PFSK-1 (cell line): ENCODE measurements around the gene PCP2.

Experiments used
- FOXP2 ChIP-seq: optimal IDR thresholded peaks from 2 replicates; pipeline ENCODE3; 2011; ENCODE audit warnings: borderline replicate concordance, control low read depth, inconsistent platforms; ENCODE audit not compliant: insufficient read depth; ENCODE audit errors: extremely low read length, extremely low read depth
- POLR2AphosphoS5 ChIP-seq: IDR thresholded peaks from 2 replicates; pipeline ENCODE4 v1.6.1; 2012; ENCODE audit warnings: low read depth, mild to moderate bottlenecking, control low read depth, low read length, moderate library complexity
- SIN3A ChIP-seq: IDR thresholded peaks from 2 replicates; pipeline ENCODE4 v1.6.1; 2012; ENCODE audit warnings: mild to moderate bottlenecking, low read length, moderate library complexity, borderline replicate concordance; ENCODE audit not compliant: insufficient read depth
- TAF1 ChIP-seq: IDR thresholded peaks from 2 replicates; pipeline ENCODE4 v1.6.1; 2012; ENCODE audit warnings: low read length, control low read depth, borderline replicate concordance; ENCODE audit not compliant: insufficient read depth
- TF ChIP-seq, protein P1 (sequence below), 2 experiments: IDR thresholded peaks; 2 replicates each; pipeline versions ENCODE4 v1.6.1 to v1.8.0; 2011 to 2012; ENCODE audit warnings: low read depth in 2 of 2, low read length in 2 of 2, control low read depth in 1 of 2, inconsistent platforms in 1 of 2, mild to moderate bottlenecking in 1 of 2, moderate library complexity in 1 of 2; ENCODE audit not compliant: insufficient read depth in 1 of 2

The PCP2 gene

GRCh38 chr19:7639863-7640348 lies 6.4 kb upstream of the PCP2 start:
- TF ChIP-seq, protein P1, sequence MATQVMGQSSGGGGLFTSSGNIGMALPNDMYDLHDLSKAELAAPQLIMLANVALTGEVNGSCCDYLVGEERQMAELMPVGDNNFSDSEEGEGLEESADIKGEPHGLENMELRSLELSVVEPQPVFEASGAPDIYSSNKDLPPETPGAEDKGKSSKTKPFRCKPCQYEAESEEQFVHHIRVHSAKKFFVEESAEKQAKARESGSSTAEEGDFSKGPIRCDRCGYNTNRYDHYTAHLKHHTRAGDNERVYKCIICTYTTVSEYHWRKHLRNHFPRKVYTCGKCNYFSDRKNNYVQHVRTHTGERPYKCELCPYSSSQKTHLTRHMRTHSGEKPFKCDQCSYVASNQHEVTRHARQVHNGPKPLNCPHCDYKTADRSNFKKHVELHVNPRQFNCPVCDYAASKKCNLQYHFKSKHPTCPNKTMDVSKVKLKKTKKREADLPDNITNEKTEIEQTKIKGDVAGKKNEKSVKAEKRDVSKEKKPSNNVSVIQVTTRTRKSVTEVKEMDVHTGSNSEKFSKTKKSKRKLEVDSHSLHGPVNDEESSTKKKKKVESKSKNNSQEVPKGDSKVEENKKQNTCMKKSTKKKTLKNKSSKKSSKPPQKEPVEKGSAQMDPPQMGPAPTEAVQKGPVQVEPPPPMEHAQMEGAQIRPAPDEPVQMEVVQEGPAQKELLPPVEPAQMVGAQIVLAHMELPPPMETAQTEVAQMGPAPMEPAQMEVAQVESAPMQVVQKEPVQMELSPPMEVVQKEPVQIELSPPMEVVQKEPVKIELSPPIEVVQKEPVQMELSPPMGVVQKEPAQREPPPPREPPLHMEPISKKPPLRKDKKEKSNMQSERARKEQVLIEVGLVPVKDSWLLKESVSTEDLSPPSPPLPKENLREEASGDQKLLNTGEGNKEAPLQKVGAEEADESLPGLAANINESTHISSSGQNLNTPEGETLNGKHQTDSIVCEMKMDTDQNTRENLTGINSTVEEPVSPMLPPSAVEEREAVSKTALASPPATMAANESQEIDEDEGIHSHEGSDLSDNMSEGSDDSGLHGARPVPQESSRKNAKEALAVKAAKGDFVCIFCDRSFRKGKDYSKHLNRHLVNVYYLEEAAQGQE (IDR thresholded peaks at IDR 0.05; ENCODE audit: insufficient read depth in 1 of 2, low read depth in 2 of 2, low read length in 2 of 2) = no peak
- TF ChIP-seq SIN3A = no peak
- no peak for TF ChIP-seq FOXP2
- no peak for TF ChIP-seq TAF1
- TF ChIP-seq POLR2AphosphoS5 = no peak

DNA sequence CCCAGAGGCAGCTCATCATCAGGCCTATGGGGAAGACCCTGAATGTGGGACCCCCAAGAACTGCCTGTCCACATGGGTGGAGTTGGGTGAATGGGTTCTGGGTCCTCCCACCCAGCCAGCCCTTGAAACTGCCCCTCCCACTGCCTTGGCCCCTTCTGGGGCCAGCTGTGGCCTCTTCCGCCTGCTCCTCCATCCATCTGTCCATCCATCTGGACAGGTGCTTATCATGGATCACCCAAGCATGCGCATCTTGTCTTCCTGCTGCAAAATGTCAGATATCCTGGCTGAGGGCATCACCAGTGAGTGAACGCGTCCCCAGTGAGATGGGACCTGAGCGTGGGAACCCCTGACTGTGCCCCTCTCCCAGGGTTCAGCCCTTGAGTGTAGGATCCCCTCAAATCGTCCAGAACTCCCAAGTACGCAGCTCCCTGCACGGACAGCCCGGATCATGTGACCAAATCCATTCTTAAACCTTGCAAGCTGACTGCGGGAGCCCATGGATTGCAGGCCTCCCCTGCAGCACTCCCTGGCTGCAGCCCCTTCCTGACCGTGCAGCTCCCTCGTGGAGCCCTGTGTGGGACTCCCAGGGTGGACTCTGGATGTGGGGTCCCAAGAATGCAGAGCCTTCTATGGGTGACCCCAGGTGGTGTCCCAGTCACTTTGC lies 5.4 kb upstream of the PCP2 start:
- no peak for TF ChIP-seq POLR2AphosphoS5
- no peak for TF ChIP-seq SIN3A
- TF ChIP-seq, protein P1 (IDR thresholded peaks at IDR 0.05; ENCODE audit: insufficient read depth in 1 of 2, low read depth in 2 of 2, low read length in 2 of 2) = no peak
- TF ChIP-seq TAF1 = no peak
- no peak for TF ChIP-seq FOXP2

GRCh38 chr19:7637374-7638256 lies 4.1 kb upstream of the PCP2 start:
- no peak for TF ChIP-seq SIN3A

- TF ChIP-seq FOXP2 (no peak), TAF1 (no peak)
Observed at GRCh38 chr19:7636691-7637373, 3.3 kb upstream of the PCP2 start, which contains the start of gene STXBP2. TSS of gene STXBP2 (plus strand) at chr19:7637110. CDS start at chr19:7637150, 40 bp downstream.

DNA sequence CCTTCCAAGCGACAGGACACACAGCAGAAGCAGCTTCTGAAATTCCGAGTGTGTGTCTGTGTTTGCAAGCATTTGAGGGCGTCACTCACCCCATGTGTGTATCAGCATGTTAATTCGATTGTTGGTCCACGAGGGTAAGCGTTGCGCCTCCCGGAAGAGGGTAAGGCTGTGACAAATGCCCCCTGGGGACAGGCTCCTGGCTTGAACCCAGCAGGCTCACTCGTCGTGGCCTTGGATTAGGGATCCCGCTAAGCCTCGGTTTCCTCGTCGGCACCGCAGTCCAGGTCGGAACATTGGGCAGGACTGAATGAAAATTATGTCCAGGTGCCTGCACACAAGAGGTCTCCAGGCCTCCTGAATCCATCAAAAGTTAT lies 2.8 kb upstream of the PCP2 start:
- no peak for TF ChIP-seq TAF1
- TF ChIP-seq, protein P1 (IDR thresholded peaks at IDR 0.05; ENCODE audit: insufficient read depth in 1 of 2, low read depth in 2 of 2, low read length in 2 of 2) = no peak
- TF ChIP-seq SIN3A = no peak
- no peak for TF ChIP-seq FOXP2
- TF ChIP-seq POLR2AphosphoS5 = no peak
